GM12891 (cell line): ENCODE measurements around the gene SPG21. TPM values are rescaled to one million over a fixed set of nuclear protein-coding genes. Genes with fewer than 3 reads are reported as not detected.

Experiments used
- DNase-seq: peaks from one replicate; pipeline ENCODE4 v3.0.0; 2011; ENCODE audit warnings: low spot score; ENCODE audit not compliant: insufficient read length
- FAIRE-seq: peaks from 2 replicates; lab custom pipeline; 2011; peaks lifted over from hg19 to GRCh38; lab: Jason Lieb, UNC
- PAX5 ChIP-seq: IDR thresholded peaks from 2 replicates; pipeline ENCODE4 v1.6.1; 2011; ENCODE audit warnings: low read length, moderate library complexity, mild to moderate bottlenecking; ENCODE audit not compliant: insufficient read depth, severe bottlenecking
- POLR2A ChIP-seq: IDR thresholded peaks from 2 replicates; pipeline ENCODE4 v1.6.1; 2011; ENCODE audit warnings: low read depth, low read length, control low read depth
- POLR2AphosphoS5 ChIP-seq: IDR thresholded peaks from 2 replicates; pipeline ENCODE4 v1.6.1; 2011; ENCODE audit warnings: low read depth, low read length, control low read depth
- POU2F2 ChIP-seq: IDR thresholded peaks from 2 replicates; pipeline ENCODE4 v1.6.1; 2011; ENCODE audit warnings: low read depth, mild to moderate bottlenecking, control low read depth, low read length, moderate library complexity
- SPI1 ChIP-seq: IDR thresholded peaks from 2 replicates; pipeline ENCODE4 v1.6.1; 2011; ENCODE audit warnings: low read depth, low read length, control low read depth
- TAF1 ChIP-seq: IDR thresholded peaks from 2 replicates; pipeline ENCODE4 v1.6.1; 2011; ENCODE audit warnings: low read depth, low read length, control low read depth
- polyA plus RNA-seq: library from polyadenylated mRNA; unstranded; fragments of >200 nt; gene quantifications from one replicate; pipeline ENCODE4 v1.2.1, GENCODE V29; 2012; ENCODE audit warnings: low read depth, missing spikeins, inconsistent platforms; ENCODE audit not compliant: missing spikeins

Gene SPG21, protein sequence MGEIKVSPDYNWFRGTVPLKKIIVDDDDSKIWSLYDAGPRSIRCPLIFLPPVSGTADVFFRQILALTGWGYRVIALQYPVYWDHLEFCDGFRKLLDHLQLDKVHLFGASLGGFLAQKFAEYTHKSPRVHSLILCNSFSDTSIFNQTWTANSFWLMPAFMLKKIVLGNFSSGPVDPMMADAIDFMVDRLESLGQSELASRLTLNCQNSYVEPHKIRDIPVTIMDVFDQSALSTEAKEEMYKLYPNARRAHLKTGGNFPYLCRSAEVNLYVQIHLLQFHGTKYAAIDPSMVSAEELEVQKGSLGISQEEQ
- 43.5 TPM for polyA plus RNA-seq

DNA sequence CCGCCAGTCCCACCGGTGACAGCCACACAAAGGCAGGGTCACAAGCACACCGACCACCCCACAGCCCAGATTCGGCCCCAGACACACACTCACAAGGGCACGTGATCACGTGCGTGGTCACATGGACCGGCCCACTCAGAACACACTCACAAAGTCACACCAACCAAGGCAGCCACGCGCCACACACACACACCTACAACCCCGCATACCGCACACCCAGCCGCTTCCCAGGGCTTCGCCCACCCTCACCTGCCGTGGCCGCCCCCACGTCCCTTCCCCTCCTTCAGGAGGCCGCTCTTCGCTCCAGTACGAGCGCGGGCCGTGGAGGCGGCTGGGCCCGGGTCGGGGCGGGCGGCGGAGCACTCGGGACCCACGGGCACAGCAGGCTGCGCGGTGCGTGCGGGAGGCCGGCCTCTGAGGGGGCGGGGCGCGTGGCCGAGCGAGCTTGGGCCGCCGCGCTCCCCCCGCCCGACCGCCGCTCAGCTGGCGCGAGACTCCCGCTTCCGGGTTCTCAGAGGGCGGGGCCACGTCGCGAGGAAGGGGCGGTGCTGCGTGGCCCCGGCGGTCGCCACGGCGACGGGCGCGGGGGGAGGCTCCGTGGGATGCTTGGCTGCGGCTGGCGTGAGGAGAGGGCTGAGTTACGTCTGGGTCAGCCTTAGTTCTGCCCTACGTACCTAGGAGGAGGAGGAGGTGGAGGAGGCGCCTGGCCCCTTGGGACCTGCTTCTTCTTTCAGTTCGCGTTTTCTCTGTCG, at the start of gene SPG21:
SPG21 (minus strand) TSS at position 499 of the 752 bp plus-strand sequence. CDS start 6,345 bp downstream, outside the sequence.
- FAIRE-seq = peak; percentile 99
- peak; percentile 84 for DNase-seq
- peak; percentile 76; the same call in 1 of the 2 replicates for TF ChIP-seq POLR2A
- TF ChIP-seq POLR2AphosphoS5 = peak; percentile 78; the same call in 1 of the 2 replicates
- no peak for TF ChIP-seq TAF1
- TF ChIP-seq PAX5 = no peak
- TF ChIP-seq SPI1 = peak; percentile 88
- TF ChIP-seq POU2F2 = 0 out of 2 replicates have a peak, but pooled peaks have one; percentile 10

DNA sequence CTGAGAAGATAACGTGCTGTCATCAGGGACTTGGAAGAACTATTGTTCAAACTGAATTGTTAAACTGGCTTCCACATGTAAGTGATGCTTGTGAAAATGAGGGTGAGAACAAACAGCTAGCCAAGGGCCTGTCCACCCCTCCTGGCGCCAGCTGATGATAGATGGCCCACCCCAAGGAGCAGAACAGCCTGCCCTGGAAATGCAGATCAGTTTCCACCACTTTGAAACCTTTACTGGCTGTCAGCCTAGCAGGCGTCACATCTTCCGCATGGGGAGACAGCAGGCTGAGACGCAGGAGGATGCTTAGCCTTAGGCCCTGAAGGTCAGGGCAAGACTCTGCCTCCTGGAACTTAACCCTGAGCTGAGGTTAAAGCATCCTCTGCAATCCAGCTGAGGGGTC, 49.1 kb upstream of the SPG21 start:
- no peak for TF ChIP-seq POLR2A
- no peak for TF ChIP-seq TAF1
- no peak for TF ChIP-seq POU2F2
- no peak for TF ChIP-seq SPI1
- TF ChIP-seq PAX5 = no peak
- no peak for TF ChIP-seq POLR2AphosphoS5
- no peak for FAIRE-seq
- no peak for DNase-seq

DNA sequence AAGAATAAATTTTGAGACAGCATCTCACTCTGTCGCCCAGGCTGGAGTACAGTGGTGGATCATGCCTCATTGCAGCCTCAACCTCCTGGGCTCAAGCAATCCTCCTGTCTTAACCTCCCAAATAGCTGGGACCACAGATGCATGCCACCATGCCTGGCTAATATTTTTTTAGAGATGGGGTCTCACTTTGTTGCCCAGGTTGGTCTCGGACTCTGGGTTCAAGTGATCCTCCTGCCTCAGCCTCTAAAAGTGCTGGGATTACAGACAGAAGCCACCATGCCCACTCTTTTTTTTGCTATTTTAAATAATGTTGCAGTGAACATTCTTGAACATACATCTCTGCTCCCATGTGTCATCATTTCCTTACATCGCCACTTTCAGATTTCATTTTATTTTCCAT, 48.7 kb upstream of the SPG21 start:
- no peak for DNase-seq
- FAIRE-seq = no peak
- no peak for TF ChIP-seq TAF1
- TF ChIP-seq POLR2AphosphoS5 = no peak
- no peak for TF ChIP-seq PAX5
- TF ChIP-seq POU2F2 = no peak
- TF ChIP-seq SPI1 = no peak

DNA sequence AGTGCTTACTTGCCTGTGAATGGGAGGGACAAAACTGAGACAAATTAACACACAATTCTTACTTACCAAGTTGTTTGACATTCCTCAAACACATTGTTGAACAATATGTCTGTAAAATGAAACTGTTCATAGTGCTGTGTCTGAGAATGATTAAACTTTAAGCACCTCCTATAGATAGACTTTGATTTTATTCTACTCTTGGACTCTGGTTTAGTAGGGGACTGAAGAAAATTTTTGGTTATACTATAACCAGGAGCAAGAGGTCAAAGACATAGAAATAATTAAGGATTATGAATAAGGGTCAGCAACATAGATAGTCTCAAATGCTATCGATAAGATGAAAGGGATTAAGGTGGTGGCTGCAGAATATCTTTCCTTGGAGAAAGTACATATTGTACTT, 47.6 kb upstream of the SPG21 start:
- no peak for FAIRE-seq
- no peak for DNase-seq
- no peak for TF ChIP-seq POLR2A
- TF ChIP-seq POU2F2 = no peak
- TF ChIP-seq TAF1 = no peak
- TF ChIP-seq POLR2AphosphoS5 = no peak
- TF ChIP-seq PAX5 = no peak
- no peak for TF ChIP-seq SPI1

DNA sequence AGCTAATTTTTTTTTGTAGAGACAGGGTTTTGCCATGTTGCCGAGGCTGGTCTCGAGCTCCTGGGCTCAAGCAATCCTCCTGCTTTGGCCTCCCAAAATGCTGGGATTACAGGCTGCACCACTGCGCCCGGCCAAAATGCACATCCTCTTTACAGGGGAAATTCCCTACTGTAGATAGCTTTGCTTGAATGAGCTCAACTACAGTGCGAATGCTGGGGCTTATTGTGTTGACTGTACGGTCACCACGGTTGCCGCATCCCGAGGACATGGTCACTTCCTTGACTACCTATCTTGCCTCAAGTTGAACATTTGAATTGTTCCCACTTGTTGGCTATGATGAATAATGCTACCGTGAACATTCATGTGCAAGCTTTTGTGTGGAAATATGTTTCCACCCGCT, 45.0 kb upstream of the SPG21 start:
- DNase-seq = no peak
- FAIRE-seq = no peak
- TF ChIP-seq SPI1 (peak; percentile 44; the same call in 1 of the 2 replicates), PAX5 (no peak)

DNA sequence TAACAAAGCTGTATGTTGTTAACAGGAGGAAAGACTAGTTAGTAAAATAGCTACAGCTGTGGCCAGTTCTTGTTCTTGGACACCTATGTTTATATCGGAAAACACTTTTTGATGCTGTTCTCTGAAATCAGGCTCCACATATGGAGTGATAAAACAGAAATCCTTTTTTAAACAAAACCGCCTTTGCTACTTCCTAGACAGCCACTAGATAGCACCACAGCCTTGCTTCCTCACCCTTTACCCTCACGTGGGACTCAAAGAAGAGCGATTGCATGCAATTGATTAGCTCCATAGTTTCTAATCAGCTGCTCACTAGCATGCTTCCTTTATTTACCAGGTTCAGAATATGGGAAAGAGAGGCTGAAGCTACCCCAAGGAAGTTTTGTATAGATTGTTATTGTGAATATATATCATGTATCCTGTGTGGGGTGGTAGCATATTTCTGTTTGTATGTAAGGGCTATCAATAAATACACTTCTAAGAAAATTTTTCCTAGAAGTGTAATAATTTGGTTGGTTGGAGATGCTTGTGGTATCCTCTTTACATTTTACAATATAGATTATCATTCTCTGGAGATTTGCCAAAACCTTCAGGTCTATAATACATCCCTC, 44.0 kb upstream of the SPG21 start:
- DNase-seq = no peak
- FAIRE-seq = peak; percentile 58
- TF ChIP-seq SPI1 = no peak
- no peak for TF ChIP-seq POLR2AphosphoS5
- TF ChIP-seq TAF1 = no peak
- TF ChIP-seq POLR2A = no peak
- TF ChIP-seq PAX5 = no peak
- no peak for TF ChIP-seq POU2F2

DNA sequence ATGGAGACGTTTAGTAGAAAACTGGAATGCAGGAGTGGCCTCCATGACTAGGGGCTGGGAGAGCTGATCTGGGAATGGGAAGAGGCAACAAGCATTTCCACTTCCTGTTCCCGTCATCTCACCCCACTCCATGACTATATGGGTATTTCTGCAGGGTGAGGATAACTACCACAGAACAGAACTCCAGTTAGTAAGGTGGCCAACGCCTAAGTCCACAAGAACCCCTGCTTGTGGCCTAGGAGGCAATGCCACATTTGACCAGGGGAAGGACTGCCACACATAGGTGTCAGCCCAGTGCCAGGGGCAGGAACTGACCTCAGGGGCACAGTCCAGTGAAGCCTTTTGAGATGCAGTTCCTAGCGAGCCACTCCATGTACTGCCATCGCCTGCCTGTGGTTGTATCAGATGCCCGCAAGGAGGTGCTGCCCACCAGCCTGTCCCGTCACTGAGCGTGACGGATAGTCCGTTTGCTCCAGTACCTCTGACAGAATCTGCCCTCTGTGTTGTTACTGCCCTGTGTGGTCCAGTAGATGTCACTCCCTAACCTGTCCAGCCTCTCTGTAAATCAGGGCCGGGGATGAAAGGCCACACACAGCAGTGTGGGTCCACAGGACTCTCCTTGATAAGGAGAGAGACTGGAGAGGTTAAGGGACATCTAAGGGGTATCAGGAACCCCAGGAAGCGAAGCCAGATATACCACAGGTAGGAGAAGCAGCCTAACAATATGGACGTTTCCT, 43.3 kb upstream of the SPG21 start:
- no peak for DNase-seq
- TF ChIP-seq POLR2A = no peak
- TF ChIP-seq POLR2AphosphoS5 = no peak
- no peak for TF ChIP-seq POU2F2
- TF ChIP-seq PAX5 = peak; percentile 35
- TF ChIP-seq SPI1 = 0 out of 2 replicates have a peak, but pooled peaks have one; percentile 1
- no peak for TF ChIP-seq TAF1
- peak; percentile 89 for FAIRE-seq

DNA sequence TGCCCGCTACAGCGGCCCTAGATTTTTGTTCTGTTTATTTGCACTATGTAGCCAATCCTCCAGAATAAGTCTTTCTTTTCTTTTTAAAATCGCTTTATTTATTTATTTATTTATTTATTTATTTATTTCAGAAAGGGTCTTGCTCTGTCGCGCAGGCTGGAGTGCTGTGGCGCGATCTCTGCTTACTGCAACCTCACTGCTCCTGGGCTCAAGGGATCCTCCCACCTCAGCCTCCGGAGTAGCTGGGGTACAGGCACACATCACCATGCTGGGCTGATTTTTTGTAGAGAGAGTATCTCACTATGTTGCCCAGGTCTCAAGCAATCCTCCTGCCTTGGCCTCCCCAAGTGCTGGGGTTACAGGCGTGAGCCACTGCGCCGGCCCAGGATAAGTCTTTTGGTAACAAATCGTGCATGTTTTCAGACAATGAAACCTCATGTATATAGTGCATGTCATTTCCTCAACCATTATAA, 40.1 kb upstream of the SPG21 start:
- no peak for TF ChIP-seq POLR2AphosphoS5
- no peak for TF ChIP-seq TAF1
- TF ChIP-seq PAX5 = no peak
- TF ChIP-seq POLR2A = no peak
- TF ChIP-seq POU2F2 = no peak
- no peak for TF ChIP-seq SPI1
- DNase-seq (no peak), FAIRE-seq (no peak)
